ENCODE measurements around the gene MYH15.

GRCh38 chr3:108331792-108332191 is 178.6 kb downstream of the MYH15 start:
- no peak for TF ChIP-seq CTCF (IDR thresholded peaks at IDR 0.05)
- TF ChIP-seq POLR2A (IDR thresholded peaks at IDR 0.05), result no peak

Data from Peyer's patch (tissue), 4 donors.